AG20443 (cell line): ENCODE results near the gene PEX14.

Experiments
- DNase-seq: peaks from one replicate; pipeline ENCODE4 v3.0.0; 2012; ENCODE audit warnings: low spot score, mixed read lengths

The PEX14 gene

DNA sequence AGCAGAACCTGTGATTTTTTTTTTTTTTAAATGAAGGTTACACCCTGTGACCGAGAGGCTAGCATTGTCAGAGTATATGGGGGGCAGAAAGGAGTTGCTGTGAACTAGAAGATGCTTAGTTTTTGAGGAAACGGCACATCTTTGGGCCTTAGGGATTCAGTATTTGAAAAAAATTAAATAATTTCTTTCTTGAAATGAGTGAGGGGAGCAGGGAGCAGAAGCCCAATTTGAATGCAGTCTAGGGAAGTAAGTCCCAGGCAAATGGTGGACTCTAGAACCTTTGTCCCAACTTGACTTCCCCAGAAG lies 42.9 kb downstream of the PEX14 start:
- no peak for DNase-seq

DNA sequence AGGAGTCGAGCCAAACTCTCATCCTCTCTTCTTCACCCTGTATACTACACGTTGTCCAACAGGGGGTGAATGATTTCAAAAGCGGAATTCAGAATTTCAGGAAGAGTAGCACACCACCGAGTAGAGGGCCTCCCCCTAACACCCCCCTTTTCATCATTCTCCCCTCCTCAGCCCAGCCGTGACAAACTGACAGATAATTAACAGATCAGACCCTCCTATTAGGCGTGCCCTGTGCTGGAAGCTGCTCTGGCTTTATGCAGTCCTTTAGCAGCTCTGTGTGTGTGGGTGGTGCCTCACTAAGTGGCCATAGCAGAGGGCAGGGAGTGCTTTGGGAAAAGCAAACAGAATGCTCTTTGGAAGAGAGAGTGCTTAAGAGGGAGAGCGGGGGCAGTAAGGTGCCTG lies 44.3 kb downstream of the PEX14 start:
- no peak for DNase-seq

DNA sequence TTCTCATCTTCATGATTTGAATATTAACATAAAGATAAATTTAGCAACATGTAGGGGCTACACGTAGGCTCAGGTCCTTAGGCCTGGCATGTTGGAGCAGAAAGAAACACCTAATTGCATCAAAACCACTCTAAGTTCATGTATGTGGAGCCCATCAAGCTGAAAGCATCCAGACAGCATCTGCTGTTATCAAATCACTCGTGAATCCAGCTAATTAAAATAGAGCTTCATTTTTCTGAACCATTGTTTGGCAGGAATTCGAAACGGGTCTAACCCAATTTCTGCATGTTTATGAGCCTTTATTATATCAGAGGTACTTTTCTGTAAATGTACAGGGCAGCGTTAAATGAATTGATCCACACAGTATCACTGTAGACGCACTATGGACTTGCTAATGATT lies 45.7 kb downstream of the PEX14 start:
- no peak for DNase-seq

DNA sequence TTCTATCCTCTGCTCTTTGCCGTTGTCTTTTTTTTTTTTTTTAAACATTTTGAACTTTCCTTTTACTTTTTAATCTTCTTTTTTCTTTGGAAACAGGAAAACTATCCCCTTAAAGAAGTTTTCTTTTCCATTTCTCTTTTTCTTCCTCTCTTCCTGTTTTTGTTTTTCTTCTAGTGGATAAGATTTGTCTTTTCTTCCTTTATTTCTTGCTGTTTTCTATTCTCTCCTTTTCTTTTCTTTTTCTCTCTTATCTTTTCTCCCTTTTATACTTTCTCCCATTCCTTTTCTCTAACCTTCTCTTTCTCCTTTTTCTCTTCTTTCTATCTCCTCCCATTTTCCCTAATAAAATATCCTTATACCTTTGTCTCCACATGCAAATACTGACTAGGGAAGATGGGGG lies 46.2 kb downstream of the PEX14 start:
- no peak for DNase-seq

DNA sequence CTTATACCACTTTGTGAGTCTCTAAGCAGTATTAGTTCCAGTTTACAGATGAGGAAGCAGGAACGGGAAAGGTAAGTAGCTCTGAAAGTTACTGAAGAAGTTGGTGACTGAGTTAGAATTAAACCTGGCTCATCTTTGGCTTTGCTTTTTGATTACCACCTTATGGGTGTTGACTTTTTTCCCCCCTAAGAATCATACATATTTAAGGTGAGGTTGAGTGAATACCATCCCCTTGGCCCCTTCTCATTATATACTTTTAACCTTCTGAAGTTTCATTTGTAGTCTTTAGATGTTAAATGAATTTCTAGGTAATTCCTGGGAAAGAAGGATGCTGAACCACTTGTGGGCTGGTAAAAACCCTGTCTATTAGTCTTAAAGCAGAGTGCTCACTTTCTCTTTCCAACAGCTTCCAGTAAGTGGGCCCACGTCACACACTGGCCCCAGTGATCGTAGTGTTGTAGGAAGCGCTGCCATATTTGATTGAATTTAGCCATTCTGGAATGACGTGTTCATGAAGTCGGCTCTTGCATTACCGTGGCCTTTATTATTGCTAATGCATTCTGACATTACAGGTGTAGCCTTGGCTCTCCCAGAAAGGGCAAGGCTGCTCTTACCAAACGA lies 46.9 kb downstream of the PEX14 start:
- no peak for DNase-seq

DNA sequence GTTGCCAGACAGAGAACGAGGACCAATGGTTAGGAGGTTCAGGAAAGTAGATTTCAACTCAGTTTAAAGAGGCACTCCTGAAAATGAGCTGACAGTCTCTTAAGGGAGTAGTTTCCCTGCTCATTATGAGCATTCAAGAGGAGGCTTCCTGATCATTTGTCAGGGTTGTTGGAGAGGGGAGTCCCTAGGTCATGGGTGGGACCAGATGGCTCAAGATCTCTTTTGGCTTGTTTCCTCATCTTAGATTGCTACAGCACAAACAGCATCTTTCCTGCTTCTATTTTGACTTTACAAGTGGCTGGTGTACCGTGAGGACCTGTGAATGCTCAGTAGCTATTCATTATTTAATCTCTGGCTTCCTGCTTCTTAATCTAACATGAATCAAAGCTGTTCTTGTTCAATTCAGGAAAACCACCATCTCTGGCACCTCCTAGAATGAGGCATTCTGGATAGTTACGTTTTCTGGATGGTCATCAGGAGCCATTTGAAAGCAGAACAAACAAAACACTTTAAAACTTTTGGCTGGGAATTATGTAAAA lies 47.6 kb downstream of the PEX14 start:
- no peak for DNase-seq

DNA sequence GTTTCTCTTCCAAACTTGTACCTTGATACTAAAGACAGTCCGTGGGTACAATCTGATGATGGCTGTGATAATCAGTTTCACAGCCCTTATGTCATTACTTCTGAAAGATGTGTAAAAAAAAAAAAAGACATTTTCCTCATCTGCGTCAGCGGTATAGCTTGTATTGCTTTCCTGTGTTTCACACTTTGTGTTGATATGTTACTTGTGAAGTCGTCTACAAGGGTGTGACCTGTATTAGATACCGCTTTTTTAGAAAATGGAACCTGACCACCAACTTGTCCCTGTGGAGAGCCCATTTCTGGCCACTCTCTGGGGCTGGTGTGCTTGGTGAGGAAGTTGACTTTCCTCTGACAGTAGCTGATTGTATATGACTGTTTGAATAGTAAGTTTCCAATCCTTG lies 50.5 kb downstream of the PEX14 start:
- DNase-seq, result no peak

DNA sequence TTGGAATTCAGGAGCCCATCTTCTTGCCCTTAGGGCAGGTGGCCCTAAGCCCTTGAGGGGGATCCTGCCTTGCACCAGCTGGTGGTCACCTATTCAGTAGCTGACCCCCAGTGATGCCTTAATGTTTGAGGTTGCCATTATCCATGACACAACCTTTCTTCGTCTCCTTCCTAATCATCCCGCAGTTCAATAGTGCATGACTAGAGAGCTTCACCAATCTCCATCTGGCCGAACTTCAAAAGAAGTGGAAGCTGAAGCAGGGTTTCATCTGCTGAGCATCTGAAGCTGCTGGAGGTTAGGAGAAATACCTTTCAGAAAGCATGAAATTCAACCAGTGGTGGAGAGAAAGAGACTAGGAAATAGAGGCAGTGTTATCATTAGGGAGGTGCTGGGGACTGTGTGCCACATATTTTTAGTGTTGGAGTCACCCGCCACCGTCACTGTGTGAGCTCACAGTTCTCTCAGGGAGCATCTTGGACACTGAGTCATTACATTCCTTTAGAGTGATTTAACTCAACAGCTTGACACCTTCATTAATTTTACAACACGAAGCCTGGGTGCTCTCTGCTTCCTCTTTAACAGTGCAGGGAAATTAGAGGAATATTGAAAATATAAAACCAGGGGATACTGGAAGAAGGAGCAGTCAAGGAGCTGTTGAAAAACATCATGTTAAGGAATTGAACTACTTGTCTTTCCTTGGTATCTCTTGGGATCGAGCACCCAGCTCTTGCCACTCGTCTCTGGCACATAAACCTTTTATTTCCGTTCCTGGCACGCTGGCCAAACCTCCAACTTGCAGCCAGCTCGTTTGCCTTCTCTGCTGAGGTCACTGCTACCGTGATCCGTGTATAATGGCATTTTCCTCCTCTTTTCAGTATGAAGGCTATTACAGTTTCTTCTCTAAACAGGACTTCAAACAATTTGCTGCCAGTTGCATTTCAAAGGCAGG lies 53.6 kb downstream of the PEX14 start:
- DNase-seq, result peak; percentile 91

DNA sequence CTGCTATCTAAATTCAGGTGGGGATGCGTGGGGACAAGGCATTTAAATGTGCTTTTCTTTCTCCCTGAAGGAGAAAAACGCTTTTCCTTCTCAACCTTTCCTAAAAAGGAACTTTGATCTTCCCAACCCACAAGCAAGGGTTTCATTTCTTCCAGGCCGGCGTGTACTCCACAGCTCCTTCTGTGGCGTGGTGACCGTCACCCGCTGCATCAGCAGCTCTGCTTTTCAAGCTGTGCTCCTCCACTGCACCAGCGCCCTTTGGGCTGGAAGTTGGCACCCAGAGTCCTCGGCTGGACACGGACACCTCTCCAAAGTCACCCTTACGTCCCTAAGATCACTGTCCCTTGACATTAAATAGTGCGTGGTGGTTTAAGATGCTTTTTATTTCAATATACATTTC lies 54.3 kb downstream of the PEX14 start:
- DNase-seq, result no peak

DNA sequence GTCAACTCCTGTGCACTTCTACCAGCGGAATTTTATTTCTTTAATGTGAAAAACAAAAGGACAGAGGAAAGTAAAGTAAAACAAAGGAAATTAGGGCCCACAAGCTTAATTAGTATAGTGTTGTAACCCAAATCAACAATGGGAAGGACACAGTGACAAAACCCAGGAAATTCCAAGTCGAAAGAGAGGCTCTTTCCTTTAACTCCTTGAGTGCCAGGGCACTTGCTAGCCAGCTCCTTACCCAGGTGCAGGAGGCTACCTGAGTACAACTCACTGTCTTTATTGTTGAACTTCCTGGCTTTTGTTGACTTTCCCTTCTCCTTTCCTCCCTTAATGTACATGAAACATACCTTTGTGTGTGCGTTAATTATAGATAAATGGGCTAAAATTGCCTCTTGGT lies 55.0 kb downstream of the PEX14 start:
- no peak for DNase-seq

DNA sequence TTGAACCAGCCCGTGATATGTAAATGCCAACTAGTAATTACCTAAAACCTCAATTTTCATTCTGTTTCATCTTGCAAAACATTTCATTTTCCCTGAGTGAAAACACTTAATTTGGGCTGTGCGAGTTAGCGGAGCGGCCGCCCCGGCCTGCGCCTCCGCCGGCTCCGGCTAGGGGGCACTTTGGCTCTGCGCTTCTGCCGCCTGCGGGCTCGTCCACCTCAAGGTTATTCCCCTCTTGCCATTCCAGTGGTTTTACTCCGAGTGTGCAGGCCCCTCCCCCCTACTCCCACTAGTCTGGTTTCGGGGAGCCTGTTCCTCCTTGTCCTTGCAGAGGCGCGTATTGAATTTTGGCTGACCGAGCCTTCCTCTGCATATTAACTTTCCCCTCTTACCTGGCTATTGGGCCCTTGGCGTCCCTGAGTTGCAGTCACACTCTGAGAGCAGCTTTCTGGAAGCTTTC lies 55.6 kb downstream of the PEX14 start:
- peak; percentile 70 for DNase-seq

DNA sequence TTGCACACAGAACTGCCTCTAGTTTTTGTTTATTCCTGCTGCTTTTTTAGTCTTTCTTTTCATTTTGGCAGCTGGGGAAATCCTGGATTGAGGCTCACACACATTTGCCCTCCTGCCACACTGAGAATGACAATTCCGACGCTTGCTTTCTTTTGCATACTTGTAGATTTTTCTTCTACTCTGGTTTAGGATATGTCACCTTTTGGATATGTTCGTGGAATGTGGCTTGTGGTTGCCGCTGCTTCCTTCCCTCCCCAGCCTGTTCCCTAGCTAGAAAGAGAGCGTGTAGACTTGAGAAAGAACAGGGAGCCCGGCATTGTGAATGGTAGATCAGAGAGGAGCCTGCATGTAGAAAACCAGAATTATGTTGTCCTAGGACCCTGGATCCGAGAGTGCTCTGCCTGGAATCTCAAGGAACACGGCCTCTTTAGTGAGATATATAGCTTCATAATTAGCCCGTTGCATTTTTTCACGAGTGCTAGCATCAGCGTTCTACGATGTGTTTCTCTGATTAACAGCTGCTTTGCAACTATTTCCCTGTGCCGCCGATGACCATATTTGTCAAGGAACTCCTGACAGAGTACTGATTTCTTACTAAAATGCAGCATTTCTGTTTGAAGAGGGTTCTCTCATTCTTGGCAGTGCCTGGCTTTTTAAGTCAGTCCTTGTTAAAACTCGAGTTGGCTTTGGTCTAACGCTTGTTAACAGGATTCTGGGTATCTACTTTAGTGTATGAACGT lies 56.2 kb downstream of the PEX14 start:
- DNase-seq, result no peak

DNA sequence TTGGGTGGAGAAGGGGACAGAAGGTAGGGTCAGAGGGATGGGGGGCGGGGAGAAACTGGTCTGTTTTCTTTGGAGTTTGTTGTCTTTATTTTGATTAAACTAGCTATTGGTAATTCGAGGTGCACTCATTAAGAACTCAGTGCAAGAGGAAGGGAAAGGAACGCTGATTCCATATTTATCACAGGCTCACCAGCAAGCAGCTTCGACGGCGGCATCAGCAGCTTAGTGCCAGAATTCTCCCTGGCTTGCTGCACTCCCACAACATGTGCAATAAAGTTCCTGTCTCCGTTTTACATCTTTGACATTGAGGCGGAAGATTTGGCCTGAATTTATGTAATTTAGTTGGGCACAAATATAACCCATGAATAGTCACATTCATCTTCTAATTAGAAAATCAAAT lies 57.6 kb downstream of the PEX14 start:
- DNase-seq, result no peak

DNA sequence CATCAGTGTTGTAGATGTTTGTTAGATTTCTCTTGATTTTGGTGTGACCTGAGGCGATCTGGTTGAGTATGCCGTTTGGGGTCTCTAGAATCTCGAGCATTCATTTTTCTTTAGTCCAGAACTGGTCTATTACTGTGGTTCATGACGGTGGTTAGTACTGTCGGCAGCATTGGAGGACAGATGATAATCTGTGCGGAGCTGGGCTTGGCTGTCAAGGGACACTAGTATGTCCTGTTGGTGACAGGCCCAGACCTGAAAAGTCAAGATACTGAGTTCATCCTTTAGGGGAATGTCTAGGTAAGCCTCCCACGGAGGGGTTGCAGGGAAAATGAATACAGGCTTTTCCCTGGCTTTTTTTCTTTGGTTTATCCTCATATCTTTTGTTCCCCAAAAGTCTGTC lies 59.8 kb downstream of the PEX14 start:
- DNase-seq, result no peak

DNA sequence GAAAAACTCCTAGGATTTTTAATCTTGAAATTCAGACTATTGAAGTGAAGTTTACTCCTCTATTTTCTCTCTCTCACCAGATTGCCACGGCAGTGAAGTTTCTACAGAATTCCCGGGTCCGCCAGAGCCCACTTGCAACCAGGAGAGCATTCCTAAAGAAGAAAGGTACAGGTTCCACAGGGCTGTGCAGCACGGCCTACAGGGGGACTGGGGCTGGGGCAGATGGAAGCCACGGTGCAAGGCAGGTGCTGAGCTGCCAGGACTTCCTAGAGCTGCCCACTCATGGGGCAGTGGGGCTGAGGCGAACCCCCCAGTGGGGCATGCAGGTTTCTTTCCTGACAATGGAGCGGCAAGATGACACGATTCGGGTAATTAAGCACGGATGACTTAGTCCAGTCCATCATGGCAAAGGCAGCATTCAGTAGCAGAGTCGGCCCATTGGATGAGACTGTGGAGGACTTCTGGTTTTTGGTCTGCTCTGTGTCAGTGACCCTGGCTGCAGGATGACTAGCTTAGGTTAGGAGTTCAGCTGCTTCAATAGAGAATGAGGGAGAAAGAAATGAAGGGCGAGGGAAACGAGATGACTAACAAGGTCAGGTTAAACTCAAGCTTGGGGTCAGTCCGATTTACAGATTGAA lies 61.5 kb downstream of the PEX14 start:
- DNase-seq, result no peak

DNA sequence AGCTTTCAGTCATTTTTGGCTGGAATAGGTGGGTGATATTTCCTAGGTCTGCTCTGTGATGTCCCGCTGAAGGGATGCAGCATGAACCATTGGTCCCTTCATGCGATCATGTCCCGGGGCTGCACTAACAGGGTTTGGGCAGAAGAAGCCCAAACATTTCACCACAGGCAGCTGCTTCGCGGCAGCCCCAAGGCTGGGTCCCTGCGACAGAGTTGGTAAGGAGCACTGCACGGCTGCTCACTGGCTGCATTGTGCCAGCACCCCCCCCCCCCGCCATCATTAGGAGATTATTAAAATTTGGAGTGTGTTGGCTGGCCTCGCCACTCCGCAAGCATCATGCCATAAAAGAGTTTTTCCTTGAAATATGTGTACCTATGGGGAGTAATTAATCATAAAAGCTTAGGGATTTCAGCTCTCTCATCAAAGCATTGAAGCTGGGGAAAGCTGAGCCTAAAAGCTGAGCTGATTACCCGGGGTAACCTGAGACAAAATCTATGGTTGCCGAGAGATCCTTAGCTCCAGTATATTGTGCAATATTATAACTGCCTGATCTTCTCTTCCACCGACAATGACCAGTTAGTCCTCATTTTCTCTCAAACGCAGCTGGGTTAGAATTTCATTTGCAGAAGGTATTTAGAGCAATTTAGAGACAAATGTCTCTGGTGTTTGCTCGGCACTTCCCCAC lies 62.5 kb downstream of the PEX14 start:
- no peak for DNase-seq

DNA sequence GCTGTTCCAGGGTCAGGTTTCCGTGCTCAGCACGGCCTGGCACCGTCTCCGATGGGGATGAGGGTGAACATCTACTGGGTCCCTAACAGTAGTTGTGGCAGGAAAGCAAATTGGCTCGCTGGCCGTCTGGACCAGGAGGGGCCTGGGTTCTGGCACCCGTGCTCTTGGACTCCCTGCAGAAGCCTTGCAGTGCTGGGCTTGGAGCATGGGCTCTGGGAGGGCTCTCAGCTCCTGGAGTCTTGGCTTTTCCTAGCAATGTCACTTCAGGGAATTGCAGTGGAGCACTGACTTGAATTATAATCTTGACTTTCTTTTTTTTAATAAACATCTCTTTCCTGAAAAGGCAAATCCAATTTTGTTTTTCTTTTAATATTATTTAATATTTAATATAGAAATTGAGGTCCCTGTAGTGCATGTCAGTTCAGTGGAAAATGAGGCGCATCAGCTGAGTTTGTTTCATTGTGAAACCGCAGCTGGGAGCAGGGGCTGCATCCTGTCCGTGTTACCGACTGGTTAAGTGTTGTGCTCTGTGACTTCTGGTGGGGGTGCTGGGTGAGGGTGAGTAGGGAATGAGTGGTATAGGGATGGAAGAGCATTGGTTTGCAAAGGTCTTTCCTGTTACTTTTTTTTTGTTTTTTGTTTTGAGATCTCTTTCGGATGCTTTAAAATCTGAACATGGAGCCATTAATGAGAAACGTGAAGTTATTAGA lies 64.1 kb downstream of the PEX14 start:
- DNase-seq, result no peak

DNA sequence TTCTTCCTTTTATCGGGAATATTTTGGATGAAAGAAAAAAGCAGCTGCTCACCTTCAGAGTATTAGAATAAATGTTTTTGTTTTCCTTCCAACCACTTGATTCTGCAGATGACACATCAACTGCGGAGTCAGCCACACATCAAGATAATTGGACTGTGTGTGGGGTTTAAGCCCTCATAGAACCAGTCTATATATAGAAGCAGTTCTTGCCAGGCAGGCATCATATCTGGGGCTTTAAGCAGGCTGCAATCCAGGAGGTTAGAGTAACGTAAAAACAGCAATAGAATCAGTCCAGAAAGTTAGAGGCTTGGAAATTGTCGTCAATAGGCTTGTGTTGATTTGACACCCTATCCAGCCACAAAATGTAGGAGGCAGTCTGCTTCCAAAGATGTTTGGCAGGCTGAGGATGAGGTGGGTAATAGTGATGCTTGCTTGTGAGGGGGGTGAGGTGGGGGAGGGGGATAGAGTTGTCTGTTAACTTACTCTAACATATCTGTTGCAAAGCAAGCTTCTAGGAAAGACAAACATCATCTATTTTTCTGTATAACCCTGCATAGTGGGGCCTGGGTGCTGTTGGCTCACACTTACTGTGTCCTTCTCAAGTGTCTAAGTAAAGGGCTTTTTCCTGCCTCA lies 64.8 kb downstream of the PEX14 start:
- peak; percentile 23 for DNase-seq

DNA sequence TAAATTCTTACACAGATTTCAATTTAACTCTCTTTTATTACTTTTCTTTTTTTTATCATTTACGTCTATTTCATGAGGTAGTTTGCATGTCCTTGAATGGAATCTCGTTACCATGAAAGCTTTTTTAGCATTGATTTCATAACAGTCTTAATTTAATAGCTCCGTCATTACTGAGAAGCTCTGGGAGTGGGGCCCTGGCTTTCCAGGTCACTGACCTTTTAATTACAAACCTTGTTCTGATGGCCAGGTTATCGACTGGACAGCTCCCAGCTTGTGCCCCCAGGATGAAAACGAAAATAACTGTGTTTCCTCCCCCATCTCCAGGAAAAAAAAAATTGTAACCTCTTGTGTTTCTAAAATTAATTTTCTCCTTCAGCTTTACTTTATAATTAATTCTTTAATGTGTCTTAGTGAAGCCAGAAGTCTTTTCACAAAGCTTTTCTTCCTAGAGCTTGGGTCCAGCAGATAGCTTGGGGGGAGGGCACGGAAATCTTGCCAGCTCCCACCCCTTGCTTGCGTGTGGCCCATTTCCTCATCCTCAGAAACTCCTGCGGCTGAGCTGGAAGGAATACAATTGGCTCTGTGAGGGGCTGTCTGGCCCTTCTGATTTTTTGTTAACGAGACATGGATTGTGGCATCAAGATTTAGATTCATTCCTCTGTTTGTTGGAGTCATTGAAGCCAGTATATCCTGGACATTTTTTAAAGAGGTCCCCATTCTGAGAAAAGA lies 65.7 kb downstream of the PEX14 start:
- peak; percentile 71 for DNase-seq

DNA sequence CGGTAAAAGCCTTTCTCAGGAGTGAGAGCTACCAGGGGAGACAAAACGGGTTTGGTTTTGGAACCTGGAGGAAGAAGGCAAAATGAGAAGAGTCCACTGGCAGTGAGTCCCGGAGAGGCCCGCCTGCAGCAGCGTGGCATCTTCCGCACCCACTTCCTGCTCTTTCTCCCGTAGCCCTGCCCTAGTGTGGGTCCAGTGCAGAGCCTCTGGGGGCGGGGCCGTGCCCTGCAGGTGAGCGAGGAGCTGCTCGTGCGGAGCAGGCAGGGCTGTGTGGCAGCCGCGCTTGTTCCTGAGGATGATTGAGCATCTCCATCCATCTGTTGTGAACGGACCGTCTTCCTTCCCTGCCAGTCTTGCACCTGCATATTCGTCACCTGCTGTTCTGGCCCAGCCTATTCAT lies 66.5 kb downstream of the PEX14 start:
- no peak for DNase-seq
